IMR-90 (cell line): Measurements from ENCODE around the gene KCNE2. TPM values are rescaled to one million over a fixed set of nuclear protein-coding genes. Genes with fewer than 3 reads are reported as not detected.

Source experiments
- ATAC-seq: fragments of 200-7000 bp; cut with Tn5 transposase; 2 replicates; pipeline ENCODE4 v1.9.1; 2020; ENCODE audit warnings: low read depth, mild to moderate bottlenecking, moderate library complexity
- BruUV-seq: library from RNA; stranded (reverse); fragments of 400-500 nt; replicated peaks from 2 replicates; lab custom pipeline; 2021; lab: Mats Ljungman, UMichigan
- CTCF ChIA-PET: fragments of 300-600 bp; formaldehyde crosslinking; extraction: SDS; loops from one replicate; lab custom pipeline; 2021; ENCODE audit warnings: antibody characterized with exemption; lab: Yijun Ruan, JAX
- POLR2A ChIA-PET: fragments of 300-600 bp; sonication (Branson Sonifier 250); formaldehyde crosslinking; loops from one replicate; lab custom pipeline; 2022; ENCODE audit warnings: antibody characterized with exemption; ENCODE audit not compliant: unreplicated experiment; lab: Charles Lee
- DNase-seq: peaks from one replicate; pipeline ENCODE4 v3.0.0; 2013
- H2AFZ ChIP-seq: replicated peaks from 2 replicates; pipeline ENCODE3; 2013; ENCODE audit warnings: low read length, mild to moderate bottlenecking; ENCODE audit not compliant: poor library complexity
- H2AK5ac ChIP-seq: 2 replicates; pipeline ENCODE4 v1.6.1; 2013; ENCODE audit warnings: low read depth, low read length, inconsistent platforms
- H2AK9ac ChIP-seq: replicated peaks from 2 replicates; pipeline ENCODE3; 2013; ENCODE audit warnings: mild to moderate bottlenecking, low read depth, low read length, moderate library complexity; ENCODE audit not compliant: poor library complexity
- H2BK120ac ChIP-seq: 2 replicates; pipeline ENCODE4 v1.6.1; 2013; ENCODE audit warnings: low read depth, low read length, inconsistent platforms
- H2BK15ac ChIP-seq: 3 replicates; pipeline ENCODE4 v1.6.1; 2013; ENCODE audit warnings: low read depth, low read length, inconsistent platforms
- H2BK20ac ChIP-seq: 2 replicates; pipeline ENCODE4 v1.6.1; 2013; ENCODE audit warnings: low read depth, mild to moderate bottlenecking, inconsistent platforms, low read length, moderate library complexity
- H2BK5ac ChIP-seq: 2 replicates; pipeline ENCODE4 v1.6.1; 2013; ENCODE audit warnings: mild to moderate bottlenecking, low read depth, low read length, inconsistent platforms; ENCODE audit not compliant: poor library complexity, severe bottlenecking
- H3K14ac ChIP-seq: replicated peaks from 2 replicates; pipeline ENCODE4 v1.6.1; 2013; ENCODE audit warnings: low read depth, low read length, inconsistent platforms
- H3K18ac ChIP-seq: 2 replicates; pipeline ENCODE4 v1.6.1; 2013; ENCODE audit warnings: low read depth, low read length, control low read depth
- H3K23ac ChIP-seq: 2 replicates; pipeline ENCODE4 v1.6.1; 2013; ENCODE audit warnings: low read depth, low read length, inconsistent platforms
- H3K27ac ChIP-seq: 2 replicates; pipeline ENCODE4 v1.5.1; 2013; ENCODE audit warnings: mild to moderate bottlenecking, control low read depth, low read length; ENCODE audit not compliant: insufficient read depth
- H3K27me3 ChIP-seq: 2 replicates; pipeline ENCODE4 v1.6.1; 2013; ENCODE audit warnings: low read length; ENCODE audit not compliant: control insufficient read depth, insufficient read depth
- H3K36me3 ChIP-seq: 2 replicates; pipeline ENCODE4 v1.6.1; 2013; ENCODE audit warnings: low read length, mixed read lengths; ENCODE audit not compliant: control insufficient read depth, insufficient read depth
- H3K4ac ChIP-seq: 2 replicates; pipeline ENCODE4 v1.6.1; 2013; ENCODE audit warnings: low read depth, low read length, inconsistent platforms
- H3K4me1 ChIP-seq: 2 replicates; pipeline ENCODE4 v1.6.1; 2013; ENCODE audit warnings: low read length, mixed read lengths; ENCODE audit not compliant: control insufficient read depth, insufficient read depth
- H3K4me2 ChIP-seq: 2 replicates; pipeline ENCODE4 v1.6.1; 2013; ENCODE audit warnings: low read depth, mild to moderate bottlenecking, control low read depth, low read length, moderate library complexity
- H3K4me3 ChIP-seq: 2 replicates; pipeline ENCODE4 v1.5.1; 2013; ENCODE audit warnings: low read depth, mild to moderate bottlenecking, control low read depth, low read length, moderate library complexity; ENCODE audit not compliant: insufficient read depth
- H3K56ac ChIP-seq: 2 replicates; pipeline ENCODE4 v1.6.1; 2013; ENCODE audit warnings: low read length, inconsistent platforms; ENCODE audit not compliant: insufficient read depth; ENCODE audit errors: extremely low read depth
- H3K79me1 ChIP-seq, 2 experiments: 2 replicates each; pipeline ENCODE4 v1.6.1; 2013; ENCODE audit warnings: low read length in 2 of 2, inconsistent platforms in 1 of 2, low read depth in 1 of 2
- H3K9ac ChIP-seq: 2 replicates; pipeline ENCODE4 v1.6.1; 2013; ENCODE audit warnings: low read depth, low read length, control low read depth
- H3K9me1 ChIP-seq: 2 replicates; pipeline ENCODE4 v1.6.1; 2013; ENCODE audit warnings: low read length, inconsistent platforms; ENCODE audit not compliant: insufficient read depth
- H3K9me3 ChIP-seq: 2 replicates; pipeline ENCODE4 v1.6.1; 2013; ENCODE audit warnings: low read length; ENCODE audit not compliant: control insufficient read depth, insufficient read depth
- H4K20me1 ChIP-seq: 2 replicates; pipeline ENCODE4 v1.6.1; 2013; ENCODE audit warnings: low read length, inconsistent platforms; ENCODE audit not compliant: insufficient read depth
- H4K5ac ChIP-seq: 2 replicates; pipeline ENCODE4 v1.6.1; 2013; ENCODE audit warnings: mild to moderate bottlenecking, low read depth, low read length, control low read depth
- H4K8ac ChIP-seq, 2 experiments: 2 replicates each; pipeline ENCODE4 v1.6.1; 2013; ENCODE audit warnings: low read depth in 2 of 2, low read length in 2 of 2, control low read depth in 1 of 2, inconsistent platforms in 1 of 2
- H4K91ac ChIP-seq: 2 replicates; pipeline ENCODE4 v1.6.1; 2013; ENCODE audit warnings: low read depth, low read length, inconsistent platforms; ENCODE audit not compliant: insufficient read depth
- BHLHE40 ChIP-seq: fragments of 150-350 bp; IDR thresholded peaks from 2 replicates; pipeline ENCODE4 v1.6.1; 2016; ENCODE audit warnings: mild to moderate bottlenecking, low read depth, low read length
- CEBPB ChIP-seq: IDR thresholded peaks from 2 replicates; pipeline ENCODE4 v1.6.1; 2012; ENCODE audit warnings: low read depth, low read length, improper control_type of control experiment
- CHD1 ChIP-seq: IDR thresholded peaks from 2 replicates; pipeline ENCODE4 v1.6.1; 2012; ENCODE audit warnings: low read depth, low read length, improper control_type of control experiment
- ELK1 ChIP-seq: fragments of 150-350 bp; IDR thresholded peaks from 2 replicates; pipeline ENCODE4 v1.6.1; 2016; ENCODE audit warnings: low read depth, mild to moderate bottlenecking, low read length, moderate library complexity, borderline replicate concordance
- FOS ChIP-seq: fragments of 150-350 bp; IDR thresholded peaks from 2 replicates; pipeline ENCODE4 v1.6.1; 2016; ENCODE audit warnings: low read depth, low read length
- MAZ ChIP-seq: IDR thresholded peaks from 2 replicates; pipeline ENCODE4 v1.6.1; 2012; ENCODE audit warnings: low read depth, mild to moderate bottlenecking, low read length, improper control_type of control experiment, moderate library complexity, borderline replicate concordance
- MXI1 ChIP-seq: IDR thresholded peaks from 2 replicates; pipeline ENCODE4 v1.6.1; 2012; ENCODE audit warnings: low read depth, mild to moderate bottlenecking, low read length, moderate library complexity, borderline replicate concordance
- NFE2L2 ChIP-seq: fragments of 150-350 bp; IDR thresholded peaks from 2 replicates; pipeline ENCODE4 v1.6.1; 2016; ENCODE audit warnings: low read depth, mild to moderate bottlenecking, low read length
- POLR2A ChIP-seq: IDR thresholded peaks from 2 replicates; pipeline ENCODE4 v1.6.1; 2012; ENCODE audit warnings: mild to moderate bottlenecking, low read depth, low read length
- RAD21 ChIP-seq: IDR thresholded peaks from 2 replicates; pipeline ENCODE4 v1.6.1; 2012; ENCODE audit warnings: low read length, improper control_type of control experiment
- SMC3 ChIP-seq: fragments of 150-350 bp; IDR thresholded peaks from 2 replicates; pipeline ENCODE4 v1.6.1; 2016; ENCODE audit warnings: low read depth, mild to moderate bottlenecking, antibody characterized with exemption, low read length, moderate library complexity
- WGBS, 2 experiments: methylation state at CpG; one replicate each; pipeline versions ENCODE4 v1.1.5 to v1.1.7; 2013; ENCODE audit warnings: missing lambda C conversion rate in 2 of 2; ENCODE audit not compliant: insufficient read length in 1 of 2; ENCODE audit errors: extremely low coverage in 2 of 2; 5-methylcytosine and 5-hydroxymethylcytosine counted together
- dilution Hi-C: fragments of 300-500 bp; cut with HindIII; formaldehyde crosslinking; loops from one replicate; pipeline ENCODE4 v1.14.3; 2018; ENCODE audit warnings: low sequenced_read_pairs; ENCODE audit not compliant: unreplicated experiment
- in situ Hi-C: fragments of 300-500 bp; cut with MboI; formaldehyde crosslinking; loops from 3 replicates; pipeline ENCODE4 v1.14.3; 2019; ENCODE audit warnings: low sequenced_read_pairs, inconsistent platforms, mixed read lengths
- intact Hi-C: fragments of 100-400 bp; cut with micrococcal nuclease; formaldehyde crosslinking; loops from 2 replicates; pipeline ENCODE4 v1.10.0; 2022
- polyA plus RNA-seq, 3 experiments: library from polyadenylated mRNA; depleted of rRNA; stranded (reverse); fragments of >200 nt; gene quantifications; 2 replicates each; pipeline ENCODE4 v1.2.3, GENCODE V29; 2012; ENCODE audit warnings: low replicate concordance in 1 of 3
- total RNA-seq: library from RNA; depleted of rRNA; stranded (reverse); fragments of >200 nt; gene quantifications from 2 replicates; pipeline ENCODE4 v1.2.3, GENCODE V29; 2012
- TF ChIP-seq, protein P1 (sequence below): fragments of 150-350 bp; IDR thresholded peaks from 2 replicates; pipeline ENCODE4 v1.6.1; 2017; ENCODE audit warnings: mild to moderate bottlenecking, antibody characterized with exemption, low read length, low read depth
- TF ChIP-seq, protein P2 (sequence below): conservative IDR thresholded peaks from 2 replicates; pipeline ENCODE4 v1.5.1; 2012; ENCODE audit warnings: mild to moderate bottlenecking, low read depth, low read length, improper control_type of control experiment

The KCNE2 gene
- total and polyA plus RNA-seq, 2 of the 4 experiments (the other 2 are of a cell fraction), result not detected

- Histone ChIP-seq H3K27me3 (peaks cover 5% of the 10 kb centered on the region), H3K9me1 (peaks cover 11% of the 10 kb centered on the region), H2BK120ac (peak overlapping the region; percentile 44), H3K9ac (no peak overlapping the region), H2BK5ac (no peak overlapping the region), H3K56ac (no peak overlapping the region), H3K23ac (peak overlapping the region; percentile 10; the same call in 1 of the 2 replicates), H3K9me3 (no peaks in the 10 kb centered on the region), H3K4ac (peak overlapping the region; percentile 57), H2AK9ac (no peak overlapping the region), H4K91ac (peak overlapping the region; percentile 46; the same call in 1 of the 2 replicates), H2AFZ (no peak overlapping the region), H3K79me1 (no peaks in the 10 kb centered on the region), H2BK20ac (peak overlapping the region; percentile 20; the same call in 1 of the 2 replicates), H3K14ac (0 out of 2 replicates have a peak overlapping the region, but pooled peaks have one; percentile 25), H3K36me3 (no peaks in the 10 kb centered on the region), H4K8ac (no peak overlapping the region; a peak in 1 of 4 replicates), H4K5ac (peak overlapping the region; percentile 38), H3K4me2 (no peak overlapping the region), H3K18ac (no peak overlapping the region; the same call in 1 of the 2 replicates), H2AK5ac (peak overlapping the region; percentile 13; the same call in 1 of the 2 replicates), H2BK15ac (peak overlapping the region; percentile 5; the same call in 1 of the 3 replicates), H3K4me1 (peaks cover 33% of the 10 kb centered on the region), H3K4me3 (no peak overlapping the region), H3K27ac (no peak overlapping the region), H4K20me1 (no peaks in the 10 kb centered on the region)
- TF ChIP-seq, protein P1, sequence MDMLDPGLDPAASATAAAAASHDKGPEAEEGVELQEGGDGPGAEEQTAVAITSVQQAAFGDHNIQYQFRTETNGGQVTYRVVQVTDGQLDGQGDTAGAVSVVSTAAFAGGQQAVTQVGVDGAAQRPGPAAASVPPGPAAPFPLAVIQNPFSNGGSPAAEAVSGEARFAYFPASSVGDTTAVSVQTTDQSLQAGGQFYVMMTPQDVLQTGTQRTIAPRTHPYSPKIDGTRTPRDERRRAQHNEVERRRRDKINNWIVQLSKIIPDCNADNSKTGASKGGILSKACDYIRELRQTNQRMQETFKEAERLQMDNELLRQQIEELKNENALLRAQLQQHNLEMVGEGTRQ, result no peak
- TF ChIP-seq FOS (no peak), NFE2L2 (no peak), RAD21 (no peak), CHD1 (no peak), ELK1 (no peak), MAZ (no peak), BHLHE40 (no peak), MXI1 (no peak), CEBPB (no peak), POLR2A (no peak), SMC3 (no peak)
- TF ChIP-seq, protein P2, sequence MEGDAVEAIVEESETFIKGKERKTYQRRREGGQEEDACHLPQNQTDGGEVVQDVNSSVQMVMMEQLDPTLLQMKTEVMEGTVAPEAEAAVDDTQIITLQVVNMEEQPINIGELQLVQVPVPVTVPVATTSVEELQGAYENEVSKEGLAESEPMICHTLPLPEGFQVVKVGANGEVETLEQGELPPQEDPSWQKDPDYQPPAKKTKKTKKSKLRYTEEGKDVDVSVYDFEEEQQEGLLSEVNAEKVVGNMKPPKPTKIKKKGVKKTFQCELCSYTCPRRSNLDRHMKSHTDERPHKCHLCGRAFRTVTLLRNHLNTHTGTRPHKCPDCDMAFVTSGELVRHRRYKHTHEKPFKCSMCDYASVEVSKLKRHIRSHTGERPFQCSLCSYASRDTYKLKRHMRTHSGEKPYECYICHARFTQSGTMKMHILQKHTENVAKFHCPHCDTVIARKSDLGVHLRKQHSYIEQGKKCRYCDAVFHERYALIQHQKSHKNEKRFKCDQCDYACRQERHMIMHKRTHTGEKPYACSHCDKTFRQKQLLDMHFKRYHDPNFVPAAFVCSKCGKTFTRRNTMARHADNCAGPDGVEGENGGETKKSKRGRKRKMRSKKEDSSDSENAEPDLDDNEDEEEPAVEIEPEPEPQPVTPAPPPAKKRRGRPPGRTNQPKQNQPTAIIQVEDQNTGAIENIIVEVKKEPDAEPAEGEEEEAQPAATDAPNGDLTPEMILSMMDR, result no peak
- ATAC-seq (no peak), DNase-seq (peak; percentile 25)
- dilution Hi-C loops (no loop called here), intact Hi-C loops (no loop called here), in situ Hi-C loops (no loop called here)
- 82% methylated on average over 6 of the region's 13 CpGs; no CpG with 5 or more reads in 1 of the 2 experiments for WGBS, 2 experiments
- no TSS peak for BruUV-seq
- POLR2A ChIA-PET, result interaction anchor here (0.7 kb wide), 1 partner anchor 88 kb away, joined by 12 read pairs; no protein-coding TSS in a partner anchor
- CTCF ChIA-PET, result interaction anchor here (0.6 to 1.2 kb wide), 4 partner anchors 12 to 409 kb away, joined by 3 to 4 read pairs (median 3); no protein-coding TSS in a partner anchor
Observed at GRCh38 chr21:34333121-34333739, 30.6 kb upstream of the KCNE2 start.
